H1 (cell line): ENCODE measurements around the gene B3GAT1. TPM values are rescaled to one million over a fixed set of nuclear protein-coding genes. Genes with fewer than 3 reads are reported as not detected.

ENCODE experiments used
- ASH2L ChIP-seq: fragments of 200-600, 300-600 bp; sonication (generic); IDR thresholded peaks from one replicate; pipeline ENCODE4 v1.7.1; 2017; ENCODE audit warnings: low read length
- BACH1 ChIP-seq: IDR thresholded peaks from 2 replicates; pipeline ENCODE4 v1.6.1; 2012; ENCODE audit warnings: low read length, improper control_type of control experiment
- BCL11A ChIP-seq, 2 experiments: IDR thresholded peaks; one replicate each; pipeline ENCODE4 v1.6.1; 2011; ENCODE audit warnings: low read depth in 2 of 2, low read length in 2 of 2, mild to moderate bottlenecking in 2 of 2
- EGR1 ChIP-seq: IDR thresholded peaks from 2 replicates; pipeline ENCODE4 v1.6.1; 2011; ENCODE audit warnings: low read depth, low read length, borderline replicate concordance
- EZH2 ChIP-seq: fragments of 200-600 bp; sonication (generic); IDR thresholded peaks from 2 replicates; pipeline ENCODE4 v1.7.1; 2012; ENCODE audit warnings: low read depth, mild to moderate bottlenecking, moderate library complexity, low read length, inconsistent platforms; ENCODE audit not compliant: severe bottlenecking
- FOSL1 ChIP-seq: IDR thresholded peaks from 2 replicates; pipeline ENCODE4 v1.6.1; 2011; ENCODE audit warnings: mild to moderate bottlenecking, low read depth, low read length, moderate library complexity; ENCODE audit not compliant: insufficient read depth
- GABPA ChIP-seq: IDR thresholded peaks from 2 replicates; pipeline ENCODE4 v1.6.1; 2011; ENCODE audit warnings: mild to moderate bottlenecking, low read length, moderate library complexity, borderline replicate concordance; ENCODE audit not compliant: insufficient read depth
- GTF2F1 ChIP-seq: IDR thresholded peaks from 2 replicates; pipeline ENCODE4 v1.6.1; 2012; ENCODE audit warnings: low read depth, low read length, improper control_type of control experiment, borderline replicate concordance
- KDM1A ChIP-seq: fragments of 200-600, 300-600 bp; sonication (generic); IDR thresholded peaks from 2 replicates; pipeline ENCODE4 v1.7.1; 2016; ENCODE audit warnings: mild to moderate bottlenecking, low read length, borderline replicate concordance
- KDM5A ChIP-seq: fragments of 200-600 bp; IDR thresholded peaks from 2 replicates; pipeline ENCODE4 v1.7.1; 2012; ENCODE audit warnings: mild to moderate bottlenecking, low read length, inconsistent platforms, mixed read lengths
- MAFK ChIP-seq: IDR thresholded peaks from 2 replicates; pipeline ENCODE4 v1.6.1; 2012; ENCODE audit warnings: low read depth, mild to moderate bottlenecking, improper control_type of control experiment, low read length
- NRF1 ChIP-seq: IDR thresholded peaks from 2 replicates; pipeline ENCODE4 v1.6.1; 2011; ENCODE audit warnings: mild to moderate bottlenecking, low read depth, low read length, improper control_type of control experiment
- POLR2AphosphoS5 ChIP-seq: IDR thresholded peaks from 2 replicates; pipeline ENCODE4 v1.6.1; 2011; ENCODE audit warnings: low read depth, low read length
- POU5F1 ChIP-seq: IDR thresholded peaks from 2 replicates; pipeline ENCODE4 v1.6.1; 2011; ENCODE audit warnings: low read depth, mild to moderate bottlenecking, low read length, moderate library complexity
- RFX5 ChIP-seq: IDR thresholded peaks from 2 replicates; pipeline ENCODE4 v1.6.1; 2011; ENCODE audit warnings: low read depth, low read length, improper control_type of control experiment, borderline replicate concordance
- RNF2 ChIP-seq: fragments of 200-900, 300-1000 bp; sonication (generic); IDR thresholded peaks from 2 replicates; pipeline ENCODE4 v1.7.1; 2016; ENCODE audit warnings: borderline replicate concordance, low read depth, mild to moderate bottlenecking, antibody characterized with exemption, low read length; ENCODE audit not compliant: poor library complexity, severe bottlenecking; ENCODE audit errors: missing control alignments
- RXRA ChIP-seq: IDR thresholded peaks from 2 replicates; pipeline ENCODE4 v1.6.1; 2011; ENCODE audit warnings: low read depth, mild to moderate bottlenecking, low read length, moderate library complexity; ENCODE audit not compliant: insufficient read depth
- SAP30 ChIP-seq: fragments of 300-600 bp; sonication (generic); IDR thresholded peaks from 2 replicates; pipeline ENCODE4 v1.7.1; 2012; ENCODE audit warnings: low read length, moderate library complexity, mild to moderate bottlenecking, inconsistent platforms; ENCODE audit not compliant: insufficient read depth, insufficient replicate concordance
- SIN3A ChIP-seq, 2 experiments: IDR thresholded peaks in 1 of 2; conservative IDR thresholded peaks in 1 of 2; 2 replicates each; pipeline ENCODE4 v1.6.1; 2011 to 2012; ENCODE audit warnings: low read length in 2 of 2, improper control_type of control experiment in 1 of 2, low read depth in 1 of 2, mild to moderate bottlenecking in 1 of 2
- SIRT6 ChIP-seq: IDR thresholded peaks from one replicate; pipeline ENCODE4 v1.7.1; 2012; ENCODE audit warnings: low read length, inconsistent platforms
- SP2 ChIP-seq: IDR thresholded peaks from 2 replicates; pipeline ENCODE4 v1.6.1; 2012; ENCODE audit warnings: mild to moderate bottlenecking, low read length, inconsistent platforms
- TAF1 ChIP-seq: IDR thresholded peaks from 2 replicates; pipeline ENCODE4 v1.6.1; 2011; ENCODE audit warnings: mild to moderate bottlenecking, low read depth, low read length
- YY1 ChIP-seq: IDR thresholded peaks from 2 replicates; pipeline ENCODE4 v1.6.1; 2011; ENCODE audit warnings: low read depth, mild to moderate bottlenecking, low read length
- ZNF274 ChIP-seq: IDR thresholded peaks from 2 replicates; pipeline ENCODE4 v1.7.0; 2012; ENCODE audit warnings: low read length, borderline replicate concordance; ENCODE audit errors: extremely low read depth
- polyA plus RNA-seq, 7 experiments: library from polyadenylated mRNA; depleted of rRNA in 3 of 7; stranded (reverse) in 5 of 7; unstranded in 2 of 7; fragments of >200 nt in 5 of 7; fragments of 200-250 nt in 2 of 7; gene quantifications; 1 replicate in 5 of 7; 2 replicates in 1 of 7; 4 replicates in 1 of 7; pipeline versions ENCODE4 v1.2.1 to v1.2.3, GENCODE V29; 2011 to 2013; ENCODE audit warnings: missing spikeins in 2 of 7, mixed read lengths in 2 of 7
- total RNA-seq: library from RNA; stranded (reverse); fragmentation: NEBNext Ultra II Directional; extraction: Animal tissue kit (Norgen Biotek cat#: 25700); gene quantifications from 2 replicates; pipeline ENCODE4 v1.2.1, GENCODE V29; 2021

B3GAT1 gene
- total and polyA plus RNA-seq, 2 of the 8 experiments (the other 6 are each of a cell fraction or from before 2014, with no cell fraction given) = 19.7 to 32.4 TPM

GRCh38 chr11:134360050-134360835 lies 51.8 kb downstream of the B3GAT1 start (continued):
- TF ChIP-seq SAP30 (no peak), RFX5 (no peak), RNF2 (no peak), BCL11A (IDR thresholded peaks at IDR 0.05; ENCODE audit: low read depth in 2 of 2, low read length in 2 of 2) (no peak), SIRT6 (no peak), NRF1 (no peak), GTF2F1 (no peak), KDM5A (no peak), TAF1 (no peak), ZNF274 (no peak), SIN3A (conservative IDR thresholded peaks at IDR 0.05 in 1 of 2, IDR thresholded peaks at IDR 0.05 in 1 of 2; ENCODE audit: low read depth in 1 of 2, low read length in 2 of 2) (0 out of 4 replicates have a peak, but pooled peaks of 1 of the 2 experiments have one; percentile 28), POU5F1 (no peak), FOSL1 (no peak), EGR1 (no peak), BACH1 (peak; percentile 37; the same call in 1 of the 2 replicates), KDM1A (no peak), SP2 (no peak), MAFK (no peak), YY1 (no peak), ASH2L (no peak), EZH2 (no peak), POLR2AphosphoS5 (no peak), GABPA (no peak), RXRA (no peak)
